A549 (cell line): ENCODE data around the gene HSPA2.

Experiments used
- BHLHE40 ChIP-seq: IDR thresholded peaks from 2 replicates; pipeline ENCODE4 v1.6.1; 2012; ENCODE audit warnings: low read depth, low read length, inconsistent platforms
- CEBPB ChIP-seq, 2 experiments: fragments of >200 bp in 1 of 2; sonication (Bioruptor Twin) in 1 of 2; formaldehyde crosslinking in 1 of 2; IDR thresholded peaks; 2 replicates each; pipeline ENCODE4 v1.6.1; 2012 to 2016
- CHD2 ChIP-seq: fragments of 150-350 bp; IDR thresholded peaks from 2 replicates; pipeline ENCODE4 v1.6.1; 2014; ENCODE audit warnings: low read length; ENCODE audit not compliant: partially characterized antibody
- CHD4 ChIP-seq: fragments of 200-600 bp; sonication (generic); IDR thresholded peaks from 2 replicates; pipeline ENCODE4 v1.6.1; 2016; ENCODE audit warnings: antibody characterized with exemption, mild to moderate bottlenecking, borderline replicate concordance
- CTCF ChIP-seq: fragments of >200 bp; sonication (Bioruptor Twin); formaldehyde crosslinking; IDR thresholded peaks from 3 replicates; pipeline ENCODE4 v1.5.1; 2016
- JUNB ChIP-seq: fragments of >200 bp; sonication (Bioruptor Twin); formaldehyde crosslinking; IDR thresholded peaks from 2 replicates; pipeline ENCODE4 v1.6.1; 2016
- MAFK ChIP-seq: fragments of 450-650 bp; IDR thresholded peaks from 2 replicates; pipeline ENCODE4 v1.6.1; 2014; ENCODE audit not compliant: partially characterized antibody
- MYC ChIP-seq: IDR thresholded peaks from 2 replicates; pipeline ENCODE4 v1.6.1; 2012; ENCODE audit warnings: mild to moderate bottlenecking, inconsistent platforms, low read length, improper control_type of control experiment, borderline replicate concordance
- PBX3 ChIP-seq: IDR thresholded peaks from 2 replicates; pipeline ENCODE4 v1.6.1; 2012
- POLR2A ChIP-seq: IDR thresholded peaks from 2 replicates; pipeline ENCODE4 v1.6.1; 2012; ENCODE audit warnings: mild to moderate bottlenecking, low read length
- TP53 ChIP-seq: fragments of 250-450 bp; sonication (Bioruptor Pico); IDR thresholded peaks from 2 replicates; pipeline ENCODE4 v1.5.0; 2021; ENCODE audit warnings: mild to moderate bottlenecking, moderate library complexity
- ZFP36 ChIP-seq: fragments of 450-650 bp; IDR thresholded peaks from 2 replicates; pipeline ENCODE4 v1.6.1; 2014; ENCODE audit warnings: borderline replicate concordance; ENCODE audit not compliant: partially characterized antibody
- TF ChIP-seq, protein P1 (sequence below): IDR thresholded peaks from 2 replicates; pipeline ENCODE4 v1.6.1; 2012

DNA sequence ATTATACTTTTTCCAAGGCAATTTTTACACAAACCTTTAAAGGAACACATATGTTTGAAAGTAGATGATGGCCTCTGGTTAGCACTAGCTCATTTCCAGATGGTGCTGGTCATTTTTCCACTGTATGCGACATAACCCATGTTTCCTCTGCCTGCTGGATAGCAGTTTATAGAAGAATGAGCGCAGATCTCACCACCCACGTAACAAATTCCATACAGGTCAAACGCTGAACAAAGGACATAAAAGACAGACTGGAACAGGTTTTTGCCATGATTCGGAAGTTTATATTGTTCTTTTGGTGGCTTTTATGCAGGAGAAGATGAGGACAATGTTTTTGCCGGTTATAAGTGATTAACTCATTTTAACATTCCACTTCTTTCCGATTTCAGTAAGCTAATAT is 39.9 kb downstream of the HSPA2 start:
- TF ChIP-seq MYC (no peak), CTCF (no peak), POLR2A (no peak), JUNB (no peak), TP53 (CRISPR knock-in tag) (no peak), BHLHE40 (no peak), CEBPB (IDR thresholded peaks at IDR 0.05) (no peak), CHD4 (no peak), ZFP36 (no peak), CHD2 (no peak), MAFK (no peak), PBX3 (no peak)
- TF ChIP-seq, protein P1, sequence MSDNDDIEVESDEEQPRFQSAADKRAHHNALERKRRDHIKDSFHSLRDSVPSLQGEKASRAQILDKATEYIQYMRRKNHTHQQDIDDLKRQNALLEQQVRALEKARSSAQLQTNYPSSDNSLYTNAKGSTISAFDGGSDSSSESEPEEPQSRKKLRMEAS = no peak
